Esophagus squamous epithelium (tissue), 4 donors: ENCODE measurements around the gene C12orf57.

ENCODE experiments used
- CTCF ChIP-seq, 6 experiments: fragments of 450-650 bp in 4 of 6; fragments of 200-600 bp in 2 of 6; sonication (generic) in 2 of 6; IDR thresholded peaks; one replicate each; pipeline ENCODE4 v1.5.1; 2016 to 2019; ENCODE audit warnings: antibody characterized with exemption in 6 of 6, mild to moderate bottlenecking in 4 of 6, moderate library complexity in 4 of 6
- POLR2A ChIP-seq, 4 donors: fragments of 450-650 bp; IDR thresholded peaks; one replicate each; pipeline ENCODE4 v1.6.1; 2017; ENCODE audit warnings: antibody characterized with exemption in 4 of 4, mild to moderate bottlenecking in 4 of 4, moderate library complexity in 3 of 4

DNA sequence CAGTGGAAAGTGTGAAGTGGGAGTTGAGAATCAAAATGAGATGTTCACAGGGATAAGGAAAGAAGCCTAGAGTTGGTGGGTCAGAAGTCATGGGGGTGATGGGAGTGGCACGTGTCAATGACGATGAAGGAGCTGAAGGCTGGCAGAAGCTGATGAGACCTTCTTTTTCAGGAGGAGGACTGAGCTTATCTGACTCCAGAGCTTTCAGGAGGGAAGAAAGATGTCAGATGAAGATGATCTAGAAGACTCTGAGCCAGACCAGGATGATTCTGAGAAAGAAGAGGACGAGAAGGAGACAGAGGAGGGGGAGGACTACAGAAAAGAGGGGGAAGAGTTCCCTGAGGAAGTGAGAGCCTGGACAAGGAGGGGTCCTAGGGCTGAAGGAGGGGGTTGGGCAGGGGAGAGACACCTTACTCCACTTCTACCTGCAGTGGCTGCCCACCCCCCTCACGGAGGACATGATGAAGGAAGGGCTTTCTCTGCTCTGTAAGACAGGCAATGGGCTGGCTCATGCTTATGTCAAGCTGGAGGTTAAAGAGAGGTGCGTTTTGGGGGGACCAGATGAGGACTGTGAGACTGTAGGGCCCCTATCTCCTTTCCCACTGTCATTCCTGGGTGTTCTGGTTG is 38.3 kb upstream of the C12orf57 start:
- TF ChIP-seq CTCF (IDR thresholded peaks at IDR 0.05) (no peak), POLR2A (IDR thresholded peaks at IDR 0.05) (no peak)
